NCI-H146 treated with DMSO at 0.1 percent for 48 hours (cell line): ENCODE data around the gene SOST.

Experiments used
- DNase-seq: peaks from one replicate; lab custom pipeline; 2025; ENCODE audit not compliant: unreplicated experiment; lab: John Stamatoyannopoulos, UW

The SOST gene

DNA sequence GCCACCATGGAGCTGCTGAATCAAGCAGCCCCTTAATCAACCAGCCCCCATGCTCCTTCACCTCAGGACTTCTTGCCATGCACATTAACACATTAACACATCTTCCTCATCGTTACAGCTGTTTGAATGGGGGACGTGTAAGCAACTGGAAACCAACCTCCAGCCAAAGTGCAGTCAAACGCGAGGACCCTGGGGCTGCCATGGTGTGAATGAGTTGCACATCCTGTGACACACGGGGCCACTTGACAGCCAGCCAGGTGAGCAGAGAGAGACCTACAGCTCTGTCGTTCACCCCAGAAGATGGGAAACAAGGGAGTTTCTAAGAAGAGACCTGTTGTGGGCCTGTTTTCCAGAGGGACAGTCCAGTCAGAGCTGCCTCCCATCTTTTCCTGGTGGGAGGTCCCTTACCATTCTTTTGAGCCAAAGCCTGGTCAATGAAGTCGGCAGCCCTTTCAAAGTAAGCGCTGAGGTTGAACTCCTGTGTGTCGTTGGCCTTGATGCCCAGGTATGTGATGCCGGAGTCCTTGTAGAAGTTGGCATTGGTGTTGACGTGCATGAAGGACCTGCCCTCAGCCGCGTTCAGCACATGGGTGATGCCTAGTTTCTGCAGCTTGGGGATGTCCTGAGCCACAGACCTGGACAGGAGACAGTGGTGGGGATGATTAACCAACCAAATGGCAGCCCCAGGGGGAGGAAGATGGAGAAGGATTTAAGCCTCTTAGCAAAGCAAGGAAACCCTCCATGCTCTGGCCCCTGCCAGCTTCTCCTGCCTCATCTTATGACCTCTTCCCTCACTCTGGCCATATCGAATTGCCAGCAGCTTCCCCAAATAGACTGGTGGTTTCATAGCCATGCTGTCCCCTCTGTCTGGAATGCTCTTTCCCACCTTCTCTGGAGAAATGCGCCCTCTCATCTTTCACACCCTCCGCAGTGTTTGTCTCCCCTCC, 16.0 kb upstream of the SOST start:
- no peak for DNase-seq

- DNase-seq: no peak
These were observed 14.5 kb upstream of the SOST start for GRCh38 chr17:43772877-43773648.

- DNase-seq: no peak
These were observed 12.9 kb upstream of the SOST start for GRCh38 chr17:43771463-43771862.

DNA sequence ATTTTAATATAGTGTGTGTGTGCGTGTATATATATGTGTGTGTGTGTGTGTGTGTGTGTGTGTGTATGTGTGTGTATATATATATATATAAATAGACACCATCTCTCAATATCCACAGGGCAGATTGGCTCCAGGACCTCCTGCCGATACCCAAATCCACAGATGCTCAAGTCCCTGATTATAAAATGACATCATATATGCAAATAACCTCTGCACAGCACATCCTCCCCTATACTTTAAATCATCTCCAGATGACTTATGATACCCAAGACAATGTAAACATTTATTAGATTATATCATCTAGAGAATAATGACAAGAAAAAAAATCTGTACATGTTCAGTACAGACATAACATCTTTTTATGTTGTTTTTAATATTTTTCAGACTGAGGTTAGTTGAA, 12.4 kb upstream of the SOST start:
- DNase-seq: no peak

DNA sequence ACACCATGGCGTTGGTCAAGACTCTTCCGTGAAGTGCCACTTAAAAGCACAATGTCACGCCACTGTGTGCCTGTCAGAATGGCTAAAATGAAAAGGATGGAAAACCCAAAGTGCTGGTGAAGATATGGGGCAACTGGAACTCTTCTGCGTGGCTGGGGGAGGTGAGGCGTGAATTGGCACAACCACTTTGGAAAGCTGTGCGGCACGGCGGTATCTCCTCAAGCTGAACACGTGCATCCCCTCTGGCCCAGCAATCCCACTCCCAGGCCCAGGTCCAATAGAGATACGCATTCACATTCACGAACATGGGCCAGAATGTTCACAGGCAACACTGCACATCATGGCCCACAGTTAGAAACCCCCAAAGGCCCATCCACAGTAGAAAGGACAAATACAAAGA, 11.3 kb upstream of the SOST start:
- DNase-seq: no peak

DNA sequence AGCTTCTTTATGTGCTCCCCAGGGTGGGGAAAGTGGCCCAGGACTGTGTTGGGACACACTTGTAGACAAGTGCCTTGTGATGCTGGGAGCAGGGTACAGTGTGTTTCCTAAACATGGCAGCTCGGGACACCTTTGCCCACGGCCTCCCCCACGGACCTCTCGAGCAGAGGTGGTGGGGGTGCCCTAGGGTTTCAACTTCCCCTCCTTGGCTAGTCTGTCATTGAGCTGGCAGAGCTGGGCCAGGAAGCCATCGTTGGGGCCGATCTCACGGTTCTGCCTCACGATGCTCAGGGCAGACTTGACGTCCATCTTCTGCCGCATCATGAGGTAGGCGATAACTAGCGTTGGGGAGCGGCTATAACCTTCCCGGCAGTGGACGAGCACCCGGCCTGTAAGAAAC, 10.8 kb upstream of the SOST start:
- no peak for DNase-seq

DNA sequence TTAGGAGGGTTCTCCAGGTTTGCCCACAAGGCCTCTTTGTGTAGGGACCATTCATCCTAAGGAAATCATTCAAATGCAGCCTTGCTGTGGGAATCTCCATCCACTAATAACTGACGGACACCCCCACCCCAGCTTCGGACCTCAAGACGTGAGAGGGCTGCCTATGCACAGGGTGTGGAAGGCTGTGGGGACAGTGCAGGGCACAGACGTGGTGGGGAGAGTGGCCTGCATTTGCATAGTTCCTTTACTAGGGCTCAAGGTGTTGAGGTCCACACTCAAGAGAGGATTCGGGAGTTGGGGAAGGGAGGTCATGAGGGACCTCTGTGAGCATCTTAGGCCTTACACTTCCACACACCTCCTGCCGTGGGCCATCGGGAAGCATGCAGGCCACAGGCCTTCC, 10.4 kb upstream of the SOST start:
- DNase-seq: no peak

DNA sequence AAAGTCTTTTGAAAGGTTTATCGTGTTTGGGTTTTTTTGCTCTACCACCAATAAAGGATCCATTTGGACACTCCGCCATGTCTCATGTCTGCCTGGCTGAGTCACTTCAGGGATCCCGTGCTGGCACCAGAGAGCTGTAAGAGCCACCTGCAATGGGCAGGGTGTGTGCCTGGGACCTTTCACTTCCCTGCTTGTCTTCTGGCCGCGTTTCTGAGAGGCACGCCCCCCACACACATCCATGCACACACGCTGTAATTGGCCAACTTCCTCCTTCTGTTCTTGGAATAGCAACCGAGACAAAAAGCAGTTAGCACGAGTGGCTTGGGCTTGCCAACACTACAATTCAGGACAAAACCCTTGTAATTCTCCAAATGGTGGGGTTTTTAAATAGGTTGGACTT, 9.8 kb upstream of the SOST start:
- no peak for DNase-seq

DNA sequence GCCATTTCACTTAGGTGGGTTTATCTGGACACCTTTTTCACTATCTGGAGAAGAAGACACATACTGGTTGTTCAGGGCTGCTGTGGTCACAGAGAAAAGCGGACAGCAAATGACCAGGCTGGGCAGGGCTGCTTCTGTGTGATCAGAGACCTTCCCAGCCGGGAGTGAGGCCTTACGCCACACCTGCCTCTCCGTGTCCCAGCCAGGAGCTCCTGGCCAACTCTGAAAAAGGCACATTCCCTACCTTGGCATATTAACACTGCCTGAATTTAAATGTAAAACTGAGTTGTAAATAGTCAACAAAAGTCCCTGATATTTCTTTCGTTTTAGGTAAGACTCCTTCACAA, 9.1 kb upstream of the SOST start:
- no peak for DNase-seq

DNA sequence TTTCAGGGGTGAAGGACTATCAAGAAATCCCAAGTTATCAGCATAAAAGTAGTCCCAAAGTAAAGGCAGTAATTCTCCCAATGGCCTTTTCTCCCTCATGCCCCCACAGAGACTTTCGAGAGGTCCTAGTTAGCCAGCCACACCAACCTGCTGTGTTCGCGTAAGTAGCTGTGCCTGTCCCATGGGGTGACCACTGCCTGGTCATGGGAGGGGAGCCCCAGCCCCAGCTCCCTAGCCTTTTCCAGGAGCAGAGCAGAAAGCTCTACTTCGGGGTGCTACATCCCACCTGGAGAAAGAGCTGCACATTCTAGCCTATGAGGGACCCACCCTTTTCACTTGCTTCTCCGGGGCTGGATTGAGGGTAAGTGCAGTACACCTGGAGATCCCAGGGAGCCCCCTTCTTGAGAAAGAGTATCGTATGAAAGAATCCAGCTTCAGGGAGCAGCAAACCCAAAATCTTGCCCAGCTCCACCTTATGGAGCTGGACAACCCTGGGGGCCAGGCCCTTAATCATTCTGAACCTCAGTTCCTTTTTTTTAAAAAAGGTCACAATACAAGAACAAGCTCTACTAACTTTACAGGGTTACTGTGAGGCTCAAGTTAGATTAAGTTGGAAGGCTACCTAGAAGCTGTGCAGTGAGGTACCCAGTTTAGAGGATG, 8.6 kb upstream of the SOST start:
- no peak for DNase-seq

GRCh38 chr17:43766413-43767052, 7.9 kb upstream of the SOST start:
- peak; percentile 20 for DNase-seq

GRCh38 chr17:43760254-43760852, 1.8 kb upstream of the SOST start:
- DNase-seq: peak; percentile 78

GRCh38 chr17:43759836-43760235, 1.2 kb upstream of the SOST start:
- DNase-seq: no peak

DNA sequence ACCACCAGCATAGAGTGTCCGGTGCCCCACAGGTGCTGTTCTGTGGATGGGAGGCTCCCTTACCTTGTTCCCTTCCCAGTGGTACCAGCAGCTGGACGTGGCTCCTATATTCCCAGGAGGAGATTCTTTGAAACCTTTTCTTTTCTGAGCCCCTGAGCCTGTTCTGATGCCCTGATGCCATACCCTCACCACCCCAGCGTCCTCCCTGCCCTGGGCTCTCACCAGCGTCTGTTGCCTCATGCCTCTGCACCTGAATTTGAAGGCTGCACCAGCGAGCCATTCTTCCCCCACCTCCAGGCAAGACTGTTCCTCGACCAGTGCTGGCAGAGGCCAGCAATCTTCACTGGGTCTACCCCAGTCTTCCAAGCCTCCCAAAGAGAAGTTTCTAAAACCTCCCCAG, 505 bp downstream of the SOST start:
- DNase-seq: no peak

DNA sequence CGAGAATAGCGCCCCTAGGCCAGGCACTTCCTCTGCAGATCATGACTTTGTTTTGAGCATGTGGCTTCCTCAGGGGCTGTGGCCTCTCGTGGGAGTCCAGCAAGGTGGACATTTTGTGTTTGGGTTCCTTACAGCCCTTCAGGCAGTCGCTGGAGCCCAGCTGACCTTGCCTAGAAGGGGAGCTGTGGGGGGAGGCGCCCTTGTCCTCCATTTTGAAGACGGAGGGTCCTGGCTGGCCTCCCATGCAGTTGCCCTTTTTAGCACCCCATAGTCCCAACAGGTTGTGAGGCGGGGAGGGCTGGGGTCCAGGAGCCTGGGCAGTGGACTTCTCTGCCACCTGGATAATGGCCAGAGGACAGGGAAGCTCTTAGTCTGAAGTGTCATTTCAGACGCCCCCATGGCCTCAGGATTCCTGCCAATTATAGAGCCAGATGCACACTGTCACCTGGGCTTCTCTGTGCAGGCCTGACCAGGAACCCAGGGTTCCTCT, 1.4 kb downstream of the SOST start:
- no peak for DNase-seq

DNA sequence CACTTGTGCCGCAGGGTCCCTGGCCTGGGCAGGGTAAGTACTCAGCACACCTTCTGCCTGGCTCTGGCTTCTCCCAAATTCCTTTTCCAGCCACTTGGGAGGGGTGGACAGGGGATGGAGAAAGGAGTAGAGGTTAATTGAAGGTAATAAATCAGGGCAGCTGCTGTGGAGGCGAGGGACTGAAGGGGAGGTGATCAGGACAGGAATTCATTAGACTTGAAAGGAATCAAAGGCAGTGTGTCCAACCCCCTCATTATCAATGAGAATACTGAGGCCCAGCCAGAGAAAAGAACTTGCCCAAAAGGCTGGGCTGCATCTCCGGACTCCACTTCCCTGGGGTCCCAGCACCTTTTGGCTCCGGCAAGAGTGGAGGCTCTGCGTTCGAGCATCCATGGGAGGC, 2.4 kb downstream of the SOST start:
- no peak for DNase-seq

- DNase-seq: no peak
These were observed 3.2 kb downstream of the SOST start for GRCh38 chr17:43755389-43755875.

- no peak for DNase-seq
These were observed 3.6 kb downstream of the SOST start for GRCh38 chr17:43754947-43755346.

DNA sequence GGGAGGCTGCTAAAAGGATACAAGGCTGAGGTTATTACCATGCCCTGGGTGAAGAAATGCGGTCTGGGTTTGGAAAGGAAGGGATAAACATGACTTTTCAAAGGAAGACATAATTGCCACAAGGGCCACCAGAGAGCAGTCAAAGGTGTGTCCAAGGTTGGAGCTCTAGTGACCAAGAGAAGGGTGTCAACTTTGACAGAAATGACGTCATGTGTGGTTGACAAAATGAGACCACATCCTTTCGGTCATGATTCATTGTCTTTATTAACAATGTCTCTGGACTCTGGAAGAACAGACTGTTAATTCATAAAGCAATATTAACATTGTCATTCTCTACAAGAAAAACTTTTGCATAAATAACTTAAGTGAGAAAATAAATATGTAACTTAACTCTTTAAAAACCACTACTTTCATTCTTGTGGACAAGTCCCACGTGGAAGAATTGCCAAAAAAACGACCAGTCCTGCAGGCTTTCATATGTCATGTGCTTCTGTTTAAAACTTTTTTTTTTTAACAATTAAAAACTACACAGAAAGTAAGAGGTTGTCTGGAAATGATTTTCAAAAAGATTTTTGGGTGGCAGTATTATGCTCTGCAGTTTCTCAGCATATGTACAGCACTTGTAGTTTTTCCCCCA, 5.0 kb downstream of the SOST start:
- DNase-seq: no peak

GRCh38 chr17:43750153-43750552, 8.4 kb downstream of the SOST start:
- no peak for DNase-seq
